Embryonic facial prominence (tissue), 1 donor: ENCODE data around the gene SCRG1.

Source experiments
- DNase-seq: peaks from one replicate; pipeline ENCODE4 v3.0.0-alpha.2; 2016; ENCODE audit errors: extremely low spot score

Gene SCRG1

GRCh38 chr4:173398779-173399415 lies at the start of gene SCRG1:
TSS of gene SCRG1 (minus strand) at chr4:173399116. CDS start at chr4:173391414, 7,702 bp downstream.
- no peak for DNase-seq

GRCh38 chr4:173448103-173448502 lies 49.2 kb upstream of the SCRG1 start:
- DNase-seq, result no peak

GRCh38 chr4:173446416-173446815 lies 47.5 kb upstream of the SCRG1 start:
- no peak for DNase-seq

- no peak for DNase-seq
These were observed 44.2 kb upstream of the SCRG1 start for GRCh38 chr4:173443121-173443520.

GRCh38 chr4:173442223-173442932 lies 43.5 kb upstream of the SCRG1 start:
- DNase-seq, result no peak

GRCh38 chr4:173440888-173441287 lies 42.0 kb upstream of the SCRG1 start:
- DNase-seq, result no peak

GRCh38 chr4:173436771-173437265 lies 37.9 kb upstream of the SCRG1 start:
- DNase-seq, result no peak

- no peak for DNase-seq
These were observed 37.2 kb upstream of the SCRG1 start for GRCh38 chr4:173436149-173436579.

GRCh38 chr4:173434231-173434630 lies 35.3 kb upstream of the SCRG1 start:
- no peak for DNase-seq

GRCh38 chr4:173433447-173433846 lies 34.5 kb upstream of the SCRG1 start:
- no peak for DNase-seq

- no peak for DNase-seq
These were observed 33.5 kb upstream of the SCRG1 start for GRCh38 chr4:173432430-173432829.

- no peak for DNase-seq
These were observed 27.1 kb upstream of the SCRG1 start for GRCh38 chr4:173426064-173426463.

GRCh38 chr4:173424899-173425805 lies 26.2 kb upstream of the SCRG1 start:
- no peak for DNase-seq

- no peak for DNase-seq
These were observed 21.9 kb upstream of the SCRG1 start for GRCh38 chr4:173420801-173421200.

GRCh38 chr4:173420324-173420752 lies 21.4 kb upstream of the SCRG1 start:
- no peak for DNase-seq

GRCh38 chr4:173418639-173419038 lies 19.7 kb upstream of the SCRG1 start:
- DNase-seq, result no peak

- DNase-seq, result no peak
These were observed 18.9 kb upstream of the SCRG1 start for GRCh38 chr4:173417833-173418232.

GRCh38 chr4:173415885-173416653 lies 17.2 kb upstream of the SCRG1 start:
- no peak for DNase-seq

- no peak for DNase-seq
These were observed 16.2 kb upstream of the SCRG1 start for GRCh38 chr4:173415092-173415491.

- no peak for DNase-seq
These were observed 15.5 kb upstream of the SCRG1 start for GRCh38 chr4:173414456-173414855.

- DNase-seq, result no peak
These were observed 14.1 kb upstream of the SCRG1 start for GRCh38 chr4:173413036-173413435.
